K562 (cell line): ENCODE data around the gene PPP1R13L.

Experiments used
- CTCF ChIP-seq, 3 experiments: IDR thresholded peaks in 2 of 3; conservative IDR thresholded peaks in 1 of 3; 2 replicates each; pipeline ENCODE4 v1.5.1; 2011 to 2012; ENCODE audit warnings: low read length in 3 of 3, mild to moderate bottlenecking in 3 of 3, control low read depth in 2 of 3, improper control_type of control experiment in 1 of 3, inconsistent platforms in 1 of 3, low read depth in 1 of 3, mixed read lengths in 1 of 3, moderate library complexity in 1 of 3; ENCODE audit not compliant: insufficient read depth in 2 of 3
- MBD2 ChIP-seq: sonication (generic); IDR thresholded peaks from 2 replicates; pipeline ENCODE4 v1.6.1; 2016; ENCODE audit warnings: low read depth, borderline replicate concordance
- MYBL2 ChIP-seq, 2 experiments: fragments of 450-650 bp in 1 of 2; sonication (generic) in 1 of 2; formaldehyde crosslinking in 1 of 2; IDR thresholded peaks; 2 replicates each; pipeline versions ENCODE4 v1.6.1 to v1.8.1; 2017 to 2022; ENCODE audit warnings: borderline replicate concordance in 1 of 2, inconsistent platforms in 1 of 2, low read depth in 1 of 2, mild to moderate bottlenecking in 1 of 2, missing genetic modification reagents in 1 of 2, moderate library complexity in 1 of 2
- NR2C2 ChIP-seq, 2 experiments: fragments of 200-800 bp in 1 of 2; sonication (Bioruptor generic) in 1 of 2; sonication (generic) in 1 of 2; formaldehyde crosslinking in 1 of 2; IDR thresholded peaks; 2 replicates each; pipeline versions ENCODE4 v1.6.1 to v1.8.0; 2016 to 2022; ENCODE audit warnings: mild to moderate bottlenecking in 1 of 2, missing compliant biosample characterization in 1 of 2, missing genetic modification characterization in 1 of 2, missing genetic modification reagents in 1 of 2
- TRIM28 ChIP-seq: fragments of 450-650 bp; IDR thresholded peaks from 2 replicates; pipeline ENCODE4 v1.6.1; 2017

DNA sequence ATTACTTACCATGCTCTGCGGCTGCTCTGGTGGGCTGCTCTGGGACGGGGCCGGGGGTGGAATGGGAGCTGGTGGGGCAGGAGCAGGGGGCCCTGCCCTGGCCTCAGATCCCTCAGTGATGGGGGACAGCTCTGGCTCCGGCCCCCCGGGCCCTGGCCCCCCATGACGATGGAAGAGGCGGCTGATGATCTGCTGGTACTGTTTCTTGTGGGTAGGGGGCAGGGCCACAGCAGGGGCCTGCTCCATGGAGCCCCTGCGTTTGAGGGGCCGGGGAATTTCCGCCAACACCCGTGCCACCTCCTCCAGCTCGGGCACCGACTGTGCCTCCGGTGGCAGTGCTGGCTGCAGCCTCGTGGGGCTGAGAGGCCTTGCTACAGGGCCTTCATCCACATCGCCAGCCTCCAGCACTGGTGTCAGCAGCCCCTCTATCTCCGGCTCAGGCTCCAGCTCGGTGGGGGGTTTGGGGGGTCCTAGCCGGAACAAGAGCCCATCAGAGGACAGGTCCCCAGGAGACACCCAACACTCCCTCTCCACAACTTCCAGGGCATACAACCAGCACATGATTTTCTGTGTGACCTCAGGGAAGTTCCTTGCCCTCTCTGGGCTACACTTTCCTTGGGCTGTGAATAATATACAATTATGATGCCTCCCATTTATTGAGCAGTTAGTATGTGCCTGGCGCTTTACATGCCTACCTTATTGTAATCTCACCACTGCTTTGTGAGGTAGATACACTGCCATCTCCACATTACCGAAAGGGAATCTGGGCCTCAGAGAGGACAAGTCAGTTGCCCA, 12.8 kb downstream of the PPP1R13L start:
- TF ChIP-seq CTCF (IDR thresholded peaks at IDR 0.05 in 2 of 3, conservative IDR thresholded peaks at IDR 0.05 in 1 of 3; ENCODE audit: insufficient read depth in 2 of 3, low read depth in 1 of 3, low read length in 3 of 3) (no peak), TRIM28 (no peak), MYBL2 (IDR thresholded peaks at IDR 0.05; ENCODE audit: low read depth) (no peak), MYBL2 (CRISPR knock-in tag; IDR thresholded peaks at IDR 0.05; ENCODE audit: borderline replicate concordance) (no peak), NR2C2 (CRISPR knock-in tag; IDR thresholded peaks at IDR 0.05) (no peak), NR2C2 (tag; IDR thresholded peaks at IDR 0.05) (no peak), MBD2 (no peak)
